NK-92 (cell line): Measurements from ENCODE around the gene EVI5.

Experiments used
- DNase-seq: peaks from one replicate; lab custom pipeline; 2025; ENCODE audit not compliant: unreplicated experiment; lab: John Stamatoyannopoulos, UW

The EVI5 gene

DNA sequence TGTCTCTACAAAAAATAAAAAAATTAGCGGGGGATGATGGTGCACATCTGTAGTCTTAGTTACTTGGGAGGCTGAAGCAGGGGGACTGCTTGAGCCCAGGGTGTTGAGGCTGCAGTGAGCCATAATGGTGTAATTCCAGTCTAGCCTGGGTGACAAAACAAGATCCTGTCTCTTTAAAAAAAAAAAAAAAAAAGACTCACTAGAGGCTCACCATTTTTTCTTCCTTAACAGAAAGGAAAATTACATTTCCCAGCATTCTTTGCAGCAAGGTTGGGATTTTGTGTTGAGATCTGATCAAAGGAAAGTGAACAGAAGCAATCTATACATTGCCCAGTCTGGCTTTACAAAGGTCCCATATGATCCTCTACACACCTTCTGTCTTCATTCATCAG lies 319.7 kb downstream of the EVI5 start:
- no peak for DNase-seq

DNA sequence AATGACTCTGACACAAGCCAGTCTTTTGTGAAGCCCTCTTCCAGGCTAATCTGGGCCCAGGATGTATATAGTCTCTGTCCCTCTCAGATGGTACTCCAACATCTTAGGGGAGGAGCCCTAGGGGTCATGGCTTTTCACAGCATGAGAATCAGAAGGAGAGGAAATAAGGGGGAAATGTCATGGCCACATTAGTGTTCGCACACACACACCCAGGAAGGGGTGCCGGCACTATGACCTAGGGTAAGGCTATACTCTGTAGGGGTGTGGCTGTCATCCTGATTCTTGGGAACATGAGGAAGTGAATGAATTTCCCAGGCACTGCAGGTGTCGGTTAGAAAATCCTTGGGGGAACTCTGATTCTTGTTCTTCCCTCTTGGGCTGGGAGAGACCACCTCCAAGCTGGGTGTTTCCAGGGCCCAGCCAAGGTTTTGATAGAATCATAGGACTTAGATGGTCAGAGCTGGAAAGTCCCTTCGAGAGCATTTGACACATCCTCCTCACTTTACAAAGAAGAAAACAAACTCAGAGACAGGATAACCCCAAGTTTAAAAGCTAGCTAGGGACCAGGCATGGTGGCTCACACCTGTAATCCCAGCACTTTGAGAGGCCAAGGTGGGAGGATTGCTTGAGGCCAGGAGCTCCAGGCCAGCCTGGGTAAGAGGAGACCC lies 320.2 kb downstream of the EVI5 start:
- no peak for DNase-seq

DNA sequence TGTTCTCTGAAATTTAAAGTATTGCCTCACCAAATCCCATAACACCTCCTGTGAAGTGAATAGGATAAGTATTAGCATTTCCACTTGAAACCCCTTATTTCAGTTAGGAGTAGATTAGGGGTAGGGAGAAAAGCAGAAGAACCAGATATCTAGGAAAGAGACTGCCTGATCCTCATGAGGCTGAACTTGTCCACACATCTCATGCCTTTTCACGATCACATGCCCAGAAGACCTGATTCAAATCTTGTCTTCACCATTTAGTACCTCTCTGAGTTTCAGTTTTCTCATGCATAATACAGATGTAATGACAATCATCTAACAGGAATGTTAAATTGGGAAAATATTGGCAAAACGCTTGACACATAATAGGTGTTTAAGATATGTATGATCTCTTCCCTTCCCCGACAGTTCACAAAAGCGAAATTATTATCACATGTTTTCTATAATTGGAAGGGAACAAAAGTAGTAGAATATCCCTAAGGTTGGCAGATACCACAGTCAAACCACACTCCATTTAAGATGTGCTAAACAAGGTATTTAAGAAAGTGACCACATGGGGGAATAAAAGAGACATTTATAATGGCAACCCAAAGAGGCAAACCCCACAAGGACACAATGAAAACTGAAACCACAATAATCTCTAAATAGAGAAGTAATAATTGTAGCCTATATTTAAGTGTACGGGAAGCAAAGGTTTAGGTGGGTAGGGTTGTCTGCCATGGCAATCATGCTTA lies 323.4 kb downstream of the EVI5 start:
- DNase-seq: no peak

DNA sequence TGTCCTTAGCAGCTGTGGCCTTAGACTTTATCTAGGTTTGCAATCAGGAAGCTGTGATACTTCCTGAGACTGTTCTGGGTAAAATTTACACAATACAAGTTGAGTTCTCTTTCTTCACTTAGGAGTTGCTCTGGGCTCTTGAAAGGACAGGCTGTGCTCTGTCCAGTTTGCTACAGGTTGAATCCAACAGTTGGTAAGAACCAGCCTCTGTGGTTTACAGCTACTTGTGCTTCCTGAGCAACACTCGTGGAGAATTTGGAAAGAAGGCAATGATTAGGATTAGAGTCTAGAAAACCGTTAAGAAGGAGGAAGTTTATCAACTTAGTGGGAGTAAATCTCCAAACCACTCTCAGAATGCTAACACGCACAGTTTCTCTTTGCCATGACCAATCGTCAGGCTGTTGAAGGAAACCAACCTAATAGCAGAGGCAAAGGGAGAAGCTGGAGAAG lies 325.0 kb downstream of the EVI5 start:
- DNase-seq: no peak
